GM12872 (cell line): ENCODE measurements around the gene CTDNEP1.

Experiments
- CTCF ChIP-seq: IDR thresholded peaks from 3 replicates; pipeline ENCODE4 v1.5.1; 2011; ENCODE audit warnings: low read depth, mild to moderate bottlenecking, low read length, moderate library complexity; ENCODE audit not compliant: insufficient read depth

CTDNEP1 gene

GRCh38 chr17:7213895-7214299 lies 37.6 kb downstream of the CTDNEP1 start:
- TF ChIP-seq CTCF, result peak; percentile 61

GRCh38 chr17:7211491-7212273 lies 39.9 kb downstream of the CTDNEP1 start:
- no peak for TF ChIP-seq CTCF

GRCh38 chr17:7208754-7209460 lies 42.6 kb downstream of the CTDNEP1 start:
- no peak for TF ChIP-seq CTCF

- TF ChIP-seq CTCF, result no peak
These were observed 43.4 kb downstream of the CTDNEP1 start for GRCh38 chr17:7208027-7208571.

GRCh38 chr17:7207120-7208001 lies 44.2 kb downstream of the CTDNEP1 start:
- TF ChIP-seq CTCF, result no peak

GRCh38 chr17:7205561-7205960 lies 46.0 kb downstream of the CTDNEP1 start:
- TF ChIP-seq CTCF, result no peak
